SK-N-SH treated with all-trans-retinoic acid at 6 μM for 48 hours (cell line): Measurements from ENCODE around the gene APOA1.

Experiments used
- CREB5 ChIP-seq: fragments of 250-450 bp; sonication (Bioruptor Pico); IDR thresholded peaks from 2 replicates; pipeline ENCODE4 v1.5.1; 2020; ENCODE audit warnings: low read depth, mild to moderate bottlenecking, moderate library complexity
- ISL1 ChIP-seq: fragments of 250-450 bp; sonication (Bioruptor Pico); IDR thresholded peaks from 2 replicates; pipeline ENCODE4 v2.1.2; 2022; ENCODE audit warnings: mild to moderate bottlenecking, moderate library complexity
- RARB ChIP-seq: fragments of 250-450 bp; sonication (Bioruptor Pico); IDR thresholded peaks from 2 replicates; pipeline ENCODE4 v1.8.0; 2021; ENCODE audit warnings: mild to moderate bottlenecking, moderate library complexity
- TCF4 ChIP-seq: fragments of 250-450 bp; sonication (Bioruptor Pico); IDR thresholded peaks from 2 replicates; pipeline ENCODE4 v1.8.0; 2021; ENCODE audit warnings: mild to moderate bottlenecking, moderate library complexity, borderline replicate concordance
- ZFP3 ChIP-seq: fragments of 250-450 bp; sonication (Bioruptor Pico); IDR thresholded peaks from 2 replicates; pipeline ENCODE4 v1.5.0; 2020; ENCODE audit warnings: mild to moderate bottlenecking, moderate library complexity
- ZFP30 ChIP-seq: fragments of 450-650 bp; formaldehyde crosslinking; IDR thresholded peaks from 2 replicates; pipeline ENCODE4 v1.5.0; 2022; ENCODE audit warnings: mild to moderate bottlenecking, moderate library complexity
- ZNF565 ChIP-seq: fragments of 450-650 bp; formaldehyde crosslinking; conservative IDR thresholded peaks from 2 replicates; pipeline ENCODE4 v1.5.0; 2020; ENCODE audit warnings: low read depth, mild to moderate bottlenecking, moderate library complexity
- ZNF70 ChIP-seq: fragments of 450-650 bp; formaldehyde crosslinking; IDR thresholded peaks from 2 replicates; pipeline ENCODE4 v1.5.0; 2020; ENCODE audit warnings: mild to moderate bottlenecking, moderate library complexity
- ZNF8 ChIP-seq: fragments of 450-650 bp; formaldehyde crosslinking; IDR thresholded peaks from 2 replicates; pipeline ENCODE4 v1.5.0; 2020; ENCODE audit warnings: mild to moderate bottlenecking, moderate library complexity
- TF ChIP-seq, protein P1 (sequence below): fragments of 250-450 bp; sonication (Bioruptor Pico); IDR thresholded peaks from 2 replicates; pipeline ENCODE4 v1.8.0; 2020; ENCODE audit warnings: mild to moderate bottlenecking, moderate library complexity, borderline replicate concordance

DNA sequence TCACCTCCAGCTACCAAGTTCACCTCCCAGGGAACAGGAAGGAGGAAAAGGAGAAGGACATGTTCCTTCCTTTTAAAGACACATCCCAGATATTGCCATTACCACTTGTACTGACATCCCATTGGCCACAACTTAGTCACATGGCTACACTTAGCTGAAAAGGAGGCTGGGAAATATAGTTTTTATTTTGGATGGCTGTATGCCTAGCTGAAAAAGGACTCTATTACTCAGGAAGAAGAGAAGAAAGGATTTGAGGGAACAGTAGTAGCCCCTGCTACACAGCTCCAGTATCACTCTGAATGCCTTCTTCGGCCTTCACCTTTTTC is 43.7 kb downstream of the APOA1 start:
- TF ChIP-seq ZNF8 (CRISPR knock-in tag): no peak
- no peak for TF ChIP-seq ISL1 (CRISPR knock-in tag)
- no peak for TF ChIP-seq ZFP3 (CRISPR knock-in tag)
- TF ChIP-seq ZFP30 (CRISPR knock-in tag): no peak
- TF ChIP-seq, protein P1, sequence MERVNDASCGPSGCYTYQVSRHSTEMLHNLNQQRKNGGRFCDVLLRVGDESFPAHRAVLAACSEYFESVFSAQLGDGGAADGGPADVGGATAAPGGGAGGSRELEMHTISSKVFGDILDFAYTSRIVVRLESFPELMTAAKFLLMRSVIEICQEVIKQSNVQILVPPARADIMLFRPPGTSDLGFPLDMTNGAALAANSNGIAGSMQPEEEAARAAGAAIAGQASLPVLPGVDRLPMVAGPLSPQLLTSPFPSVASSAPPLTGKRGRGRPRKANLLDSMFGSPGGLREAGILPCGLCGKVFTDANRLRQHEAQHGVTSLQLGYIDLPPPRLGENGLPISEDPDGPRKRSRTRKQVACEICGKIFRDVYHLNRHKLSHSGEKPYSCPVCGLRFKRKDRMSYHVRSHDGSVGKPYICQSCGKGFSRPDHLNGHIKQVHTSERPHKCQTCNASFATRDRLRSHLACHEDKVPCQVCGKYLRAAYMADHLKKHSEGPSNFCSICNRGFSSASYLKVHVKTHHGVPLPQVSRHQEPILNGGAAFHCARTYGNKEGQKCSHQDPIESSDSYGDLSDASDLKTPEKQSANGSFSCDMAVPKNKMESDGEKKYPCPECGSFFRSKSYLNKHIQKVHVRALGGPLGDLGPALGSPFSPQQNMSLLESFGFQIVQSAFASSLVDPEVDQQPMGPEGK (CRISPR knock-in tag): no peak
- no peak for TF ChIP-seq TCF4 (CRISPR knock-in tag)
- TF ChIP-seq ZNF565: no peak
- TF ChIP-seq CREB5: no peak
- no peak for TF ChIP-seq RARB (CRISPR knock-in tag)
- no peak for TF ChIP-seq ZNF70 (CRISPR knock-in tag)
